Neural cell (in vitro differentiated cells): Measurements from ENCODE around the gene PDE4A. TPM values are rescaled to one million over a fixed set of nuclear protein-coding genes. Genes with fewer than 3 reads are reported as not detected.

Source experiments
- H2AFZ ChIP-seq: fragments of 200-600, 300-800 bp; sonication (generic), shearing (Covaris generic); 2 replicates; pipeline ENCODE4 v1.6.0; 2014; ENCODE audit warnings: low read depth, mild to moderate bottlenecking, antibody characterized with exemption, low read length, moderate library complexity
- H3F3A ChIP-seq: fragments of 200-600 bp; shearing (Covaris generic); 2 replicates; pipeline ENCODE4 v1.6.1; 2016; ENCODE audit warnings: mild to moderate bottlenecking, moderate library complexity, mixed read lengths, antibody characterized with exemption, low read length; ENCODE audit not compliant: insufficient read depth, poor library complexity, severe bottlenecking
- H3K27ac ChIP-seq: fragments of 200-600, 300-800 bp; sonication (generic), shearing (Covaris generic); 2 replicates; pipeline ENCODE4 v1.5.1; 2014; ENCODE audit warnings: mild to moderate bottlenecking, low read length, moderate library complexity
- H3K27me3 ChIP-seq: fragments of 300-800, 200-600 bp; sonication (generic), shearing (Covaris generic); 2 replicates; pipeline ENCODE4 v1.6.0; 2014; ENCODE audit warnings: mild to moderate bottlenecking, low read depth, low read length, moderate library complexity; ENCODE audit not compliant: insufficient read depth
- H3K36me3 ChIP-seq: fragments of 300-800, 200-600 bp; sonication (generic), shearing (Covaris generic); 2 replicates; pipeline ENCODE4 v1.5.1; 2014; ENCODE audit warnings: mild to moderate bottlenecking, antibody characterized with exemption, low read length, moderate library complexity; ENCODE audit not compliant: insufficient read depth
- H3K4me2 ChIP-seq: fragments of 300-800, 200-600 bp; sonication (generic), shearing (Covaris generic); 2 replicates; pipeline ENCODE4 v1.6.0; 2014; ENCODE audit warnings: mild to moderate bottlenecking, low read length
- H3K4me3 ChIP-seq: fragments of 300-800, 200-600 bp; sonication (generic), shearing (Covaris generic); 2 replicates; pipeline ENCODE4 v1.5.1; 2014; ENCODE audit warnings: mild to moderate bottlenecking, low read length, moderate library complexity
- H3K79me2 ChIP-seq: fragments of 200-600 bp; shearing (Covaris generic); replicated peaks from 2 replicates; pipeline ENCODE4 v1.6.0; 2014; ENCODE audit warnings: mild to moderate bottlenecking, low read length, moderate library complexity; ENCODE audit not compliant: insufficient read depth
- H3K9ac ChIP-seq: fragments of 300-800, 200-600 bp; sonication (generic), shearing (Covaris generic); 2 replicates; pipeline ENCODE4 v1.6.1; 2016; ENCODE audit warnings: mild to moderate bottlenecking, low read length, mixed read lengths
- H3K9me2 ChIP-seq: fragments of 200-600 bp; shearing (Covaris generic); 2 replicates; pipeline ENCODE4 v1.6.1; 2016; ENCODE audit warnings: mild to moderate bottlenecking, low read length, mixed read lengths; ENCODE audit not compliant: insufficient read depth
- H3K9me3 ChIP-seq: fragments of 200-600, 300-800 bp; sonication (generic), shearing (Covaris generic); 2 replicates; pipeline ENCODE4 v1.6.1; 2016; ENCODE audit warnings: mild to moderate bottlenecking, mixed run types, low read length, moderate library complexity, mixed read lengths
- H4K20me1 ChIP-seq: fragments of 200-600 bp; shearing (Covaris generic); 2 replicates; pipeline ENCODE4 v1.6.1; 2016; ENCODE audit warnings: mild to moderate bottlenecking, mixed run types; ENCODE audit not compliant: insufficient read depth
- EP300 ChIP-seq: fragments of 450-650 bp; conservative IDR thresholded peaks from 2 replicates; pipeline ENCODE4 v1.6.1; 2014; ENCODE audit warnings: antibody characterized with exemption, mild to moderate bottlenecking, moderate library complexity; ENCODE audit not compliant: poor library complexity, severe bottlenecking
- EZH2 ChIP-seq: fragments of 200-600, 300-800 bp; shearing (Covaris generic), sonication (generic); IDR thresholded peaks from 2 replicates; pipeline ENCODE4 v1.6.1; 2014; ENCODE audit warnings: antibody characterized with exemption, low read length, borderline replicate concordance, mild to moderate bottlenecking; ENCODE audit not compliant: insufficient read depth, poor library complexity, severe bottlenecking
- MXI1 ChIP-seq: fragments of 450-650 bp; conservative IDR thresholded peaks from 2 replicates; pipeline ENCODE4 v1.6.1; 2014; ENCODE audit warnings: antibody characterized with exemption, mild to moderate bottlenecking; ENCODE audit not compliant: poor library complexity, severe bottlenecking
- POLR2AphosphoS5 ChIP-seq: IDR thresholded peaks from 2 replicates; pipeline ENCODE4 v1.6.1; 2012
- RAD21 ChIP-seq: fragments of 450-650 bp; conservative IDR thresholded peaks from 2 replicates; pipeline ENCODE4 v1.6.1; 2014; ENCODE audit warnings: antibody characterized with exemption, mild to moderate bottlenecking, moderate library complexity
- SMC3 ChIP-seq: fragments of 450-650 bp; conservative IDR thresholded peaks from 2 replicates; pipeline ENCODE4 v1.6.1; 2014; ENCODE audit warnings: antibody characterized with exemption, mild to moderate bottlenecking, moderate library complexity; ENCODE audit not compliant: poor library complexity
- TAF1 ChIP-seq: IDR thresholded peaks from 2 replicates; pipeline ENCODE4 v1.6.1; 2012; ENCODE audit warnings: low read depth
- polyA plus RNA-seq: library from polyadenylated mRNA; depleted of rRNA; stranded (reverse); fragments of >200 nt; gene quantifications from 2 replicates; pipeline ENCODE4 v1.2.3, GENCODE V29; 2014
- TF ChIP-seq, protein P1 (sequence below): IDR thresholded peaks from 2 replicates; pipeline ENCODE4 v1.6.1; 2012; ENCODE audit warnings: borderline replicate concordance
- TF ChIP-seq, protein P2 (sequence below): fragments of 450-650 bp; IDR thresholded peaks from 2 replicates; pipeline ENCODE4 v1.5.1; 2014; ENCODE audit warnings: antibody characterized with exemption, mild to moderate bottlenecking, moderate library complexity; ENCODE audit not compliant: poor library complexity, severe bottlenecking

The PDE4A gene
- polyA plus RNA-seq, 1 donor from 2014 or later, result 3.4 TPM

DNA sequence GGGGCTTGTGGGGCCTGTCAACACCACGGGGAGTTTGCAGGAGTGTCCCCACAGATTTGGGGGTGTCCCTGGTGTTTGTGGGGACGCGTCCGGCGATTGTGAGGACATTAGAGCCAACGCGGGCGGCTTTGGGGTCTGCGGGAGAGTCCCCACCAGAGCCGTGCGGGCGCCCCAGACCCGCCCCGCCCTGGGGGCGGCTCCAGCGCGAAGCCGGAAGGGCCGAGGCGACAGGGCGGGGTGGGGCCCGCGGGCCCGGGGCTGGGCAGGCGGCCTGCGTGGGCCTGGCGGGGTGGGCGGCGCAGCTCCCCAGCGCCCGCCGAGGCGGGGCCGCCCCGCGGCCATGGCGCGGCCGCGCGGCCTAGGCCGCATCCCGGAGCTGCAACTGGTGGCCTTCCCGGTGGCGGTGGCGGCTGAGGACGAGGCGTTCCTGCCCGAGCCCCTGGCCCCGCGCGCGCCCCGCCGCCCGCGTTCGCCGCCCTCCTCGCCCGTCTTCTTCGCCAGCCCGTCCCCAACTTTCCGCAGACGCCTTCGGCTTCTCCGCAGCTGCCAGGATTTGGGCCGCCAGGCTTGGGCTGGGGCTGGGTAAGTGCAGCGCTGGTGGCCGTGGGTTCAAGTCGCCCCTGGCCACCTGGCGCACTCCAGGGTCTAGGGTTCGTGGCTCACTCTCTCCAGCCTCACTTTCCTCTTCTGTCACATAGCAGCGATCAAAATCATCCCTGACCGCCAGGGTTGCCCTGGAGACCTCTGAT, 10.3 kb downstream of the PDE4A start:
- H3F3A ChIP-seq, result no peaks in the 10 kb centered on the region
- no peak overlapping the region for H3K9ac ChIP-seq
- no peaks in the 10 kb centered on the region for H3K79me2 ChIP-seq
- no peak overlapping the region for H3K4me2 ChIP-seq
- H4K20me1 ChIP-seq, result no peaks in the 10 kb centered on the region
- no peak overlapping the region for H3K27ac ChIP-seq
- no peaks in the 10 kb centered on the region for H3K9me3 ChIP-seq
- H3K27me3 ChIP-seq, result peaks cover 73% of the 10 kb centered on the region
- no peaks in the 10 kb centered on the region for H3K9me2 ChIP-seq
- TF ChIP-seq EP300 (no peak), MXI1 (no peak), POLR2AphosphoS5 (no peak), EZH2 (no peak), SMC3 (no peak)
- TF ChIP-seq, protein P1, sequence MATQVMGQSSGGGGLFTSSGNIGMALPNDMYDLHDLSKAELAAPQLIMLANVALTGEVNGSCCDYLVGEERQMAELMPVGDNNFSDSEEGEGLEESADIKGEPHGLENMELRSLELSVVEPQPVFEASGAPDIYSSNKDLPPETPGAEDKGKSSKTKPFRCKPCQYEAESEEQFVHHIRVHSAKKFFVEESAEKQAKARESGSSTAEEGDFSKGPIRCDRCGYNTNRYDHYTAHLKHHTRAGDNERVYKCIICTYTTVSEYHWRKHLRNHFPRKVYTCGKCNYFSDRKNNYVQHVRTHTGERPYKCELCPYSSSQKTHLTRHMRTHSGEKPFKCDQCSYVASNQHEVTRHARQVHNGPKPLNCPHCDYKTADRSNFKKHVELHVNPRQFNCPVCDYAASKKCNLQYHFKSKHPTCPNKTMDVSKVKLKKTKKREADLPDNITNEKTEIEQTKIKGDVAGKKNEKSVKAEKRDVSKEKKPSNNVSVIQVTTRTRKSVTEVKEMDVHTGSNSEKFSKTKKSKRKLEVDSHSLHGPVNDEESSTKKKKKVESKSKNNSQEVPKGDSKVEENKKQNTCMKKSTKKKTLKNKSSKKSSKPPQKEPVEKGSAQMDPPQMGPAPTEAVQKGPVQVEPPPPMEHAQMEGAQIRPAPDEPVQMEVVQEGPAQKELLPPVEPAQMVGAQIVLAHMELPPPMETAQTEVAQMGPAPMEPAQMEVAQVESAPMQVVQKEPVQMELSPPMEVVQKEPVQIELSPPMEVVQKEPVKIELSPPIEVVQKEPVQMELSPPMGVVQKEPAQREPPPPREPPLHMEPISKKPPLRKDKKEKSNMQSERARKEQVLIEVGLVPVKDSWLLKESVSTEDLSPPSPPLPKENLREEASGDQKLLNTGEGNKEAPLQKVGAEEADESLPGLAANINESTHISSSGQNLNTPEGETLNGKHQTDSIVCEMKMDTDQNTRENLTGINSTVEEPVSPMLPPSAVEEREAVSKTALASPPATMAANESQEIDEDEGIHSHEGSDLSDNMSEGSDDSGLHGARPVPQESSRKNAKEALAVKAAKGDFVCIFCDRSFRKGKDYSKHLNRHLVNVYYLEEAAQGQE, result no peak
- TF ChIP-seq, protein P2, sequence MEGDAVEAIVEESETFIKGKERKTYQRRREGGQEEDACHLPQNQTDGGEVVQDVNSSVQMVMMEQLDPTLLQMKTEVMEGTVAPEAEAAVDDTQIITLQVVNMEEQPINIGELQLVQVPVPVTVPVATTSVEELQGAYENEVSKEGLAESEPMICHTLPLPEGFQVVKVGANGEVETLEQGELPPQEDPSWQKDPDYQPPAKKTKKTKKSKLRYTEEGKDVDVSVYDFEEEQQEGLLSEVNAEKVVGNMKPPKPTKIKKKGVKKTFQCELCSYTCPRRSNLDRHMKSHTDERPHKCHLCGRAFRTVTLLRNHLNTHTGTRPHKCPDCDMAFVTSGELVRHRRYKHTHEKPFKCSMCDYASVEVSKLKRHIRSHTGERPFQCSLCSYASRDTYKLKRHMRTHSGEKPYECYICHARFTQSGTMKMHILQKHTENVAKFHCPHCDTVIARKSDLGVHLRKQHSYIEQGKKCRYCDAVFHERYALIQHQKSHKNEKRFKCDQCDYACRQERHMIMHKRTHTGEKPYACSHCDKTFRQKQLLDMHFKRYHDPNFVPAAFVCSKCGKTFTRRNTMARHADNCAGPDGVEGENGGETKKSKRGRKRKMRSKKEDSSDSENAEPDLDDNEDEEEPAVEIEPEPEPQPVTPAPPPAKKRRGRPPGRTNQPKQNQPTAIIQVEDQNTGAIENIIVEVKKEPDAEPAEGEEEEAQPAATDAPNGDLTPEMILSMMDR, result no peak
- H2AFZ ChIP-seq, result no peak overlapping the region
- no peak overlapping the region for H3K4me3 ChIP-seq
- H3K36me3 ChIP-seq, result no peaks in the 10 kb centered on the region

DNA sequence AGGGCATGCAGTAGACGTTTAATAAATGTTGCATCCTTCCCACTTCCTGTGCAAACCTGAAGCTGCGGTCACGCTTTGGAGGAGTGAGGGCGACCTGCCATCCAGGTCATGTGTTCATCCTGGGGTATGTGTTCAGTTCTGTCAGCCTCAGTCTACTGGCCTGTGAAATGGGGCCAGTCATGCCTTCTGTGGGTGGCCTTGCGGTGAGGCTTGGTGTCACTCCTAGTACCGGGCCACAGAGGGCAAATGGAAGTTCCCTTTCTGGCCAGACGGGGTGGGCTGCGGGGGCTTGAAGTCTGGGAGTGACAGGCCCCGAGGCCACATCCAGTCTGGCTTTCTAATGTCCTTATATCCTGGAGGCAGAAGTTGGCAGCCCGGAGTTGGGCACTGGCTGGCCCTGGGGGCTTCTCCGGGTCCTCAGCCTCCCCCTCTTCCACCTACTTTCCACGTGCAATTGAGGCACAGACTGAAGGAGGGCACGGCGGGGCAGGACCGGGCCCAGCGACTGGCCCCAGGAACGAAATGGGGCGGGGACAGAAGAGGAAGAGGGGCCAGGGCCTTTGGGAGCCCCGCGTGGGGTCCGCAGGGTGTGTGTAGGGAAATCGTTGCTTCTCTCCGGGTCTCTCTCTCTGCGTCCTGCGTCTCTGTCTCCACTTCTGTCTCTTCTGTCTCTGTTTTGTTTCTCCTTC, 11.1 kb downstream of the PDE4A start:
- no peak overlapping the region for H3K27ac ChIP-seq
- H3K27me3 ChIP-seq, result peaks cover 66% of the 10 kb centered on the region
- no peaks in the 10 kb centered on the region for H3K9me3 ChIP-seq
- no peak overlapping the region for H2AFZ ChIP-seq
- no peaks in the 10 kb centered on the region for H3K36me3 ChIP-seq
- no peaks in the 10 kb centered on the region for H4K20me1 ChIP-seq
- H3K9me2 ChIP-seq, result no peaks in the 10 kb centered on the region
- H3K79me2 ChIP-seq, result no peaks in the 10 kb centered on the region
- no peaks in the 10 kb centered on the region for H3F3A ChIP-seq
- no peak overlapping the region for H3K4me3 ChIP-seq
- no peak for TF ChIP-seq SMC3
- TF ChIP-seq EP300, result no peak
- TF ChIP-seq, protein P1, result no peak
- TF ChIP-seq TAF1, result no peak
- TF ChIP-seq, protein P2, result no peak
- TF ChIP-seq EZH2, result no peak
- no peak for TF ChIP-seq RAD21
- TF ChIP-seq MXI1, result no peak
- no peak for TF ChIP-seq POLR2AphosphoS5
- H3K4me2 ChIP-seq, result no peak overlapping the region
- H3K9ac ChIP-seq, result no peak overlapping the region
